K562 (cell line): ENCODE data around the gene ABLIM2. TPM values are rescaled to one million over a fixed set of nuclear protein-coding genes. Genes with fewer than 3 reads are reported as not detected.

Source experiments
- ATF2 ChIP-seq: sonication (generic); formaldehyde crosslinking; IDR thresholded peaks from 2 replicates; pipeline ENCODE4 v1.8.1; 2022; ENCODE audit warnings: missing genetic modification reagents
- BRCA1 ChIP-seq, 2 experiments: fragments of 450-650 bp in 1 of 2; sonication (generic) in 1 of 2; formaldehyde crosslinking in 1 of 2; IDR thresholded peaks; 2 replicates each; pipeline versions ENCODE4 v1.5.0 to v1.6.1; 2017 to 2020; ENCODE audit warnings: mild to moderate bottlenecking in 1 of 2, missing genetic modification reagents in 1 of 2
- CUX1 ChIP-seq: fragments of 200-800 bp; sonication (Bioruptor generic); IDR thresholded peaks from 2 replicates; pipeline ENCODE4 v1.6.1; 2016; ENCODE audit warnings: missing genetic modification characterization, missing compliant biosample characterization
- ELF4 ChIP-seq: fragments of 450-650 bp; formaldehyde crosslinking; IDR thresholded peaks from 2 replicates; pipeline ENCODE4 v1.4.0; 2022; ENCODE audit warnings: missing genetic modification characterization
- FOSL1 ChIP-seq: fragments of 200-800 bp; sonication (Bioruptor generic); conservative IDR thresholded peaks from 2 replicates; pipeline ENCODE4 v1.6.1; 2016; ENCODE audit warnings: missing genetic modification characterization, missing compliant biosample characterization
- GTF2A2 ChIP-seq: IDR thresholded peaks from 2 replicates; pipeline ENCODE4 v1.6.1; 2016; ENCODE audit warnings: mild to moderate bottlenecking, missing genetic modification characterization, missing compliant biosample characterization
- IFI16 ChIP-seq: fragments of 250-450 bp; sonication (Bioruptor Pico); IDR thresholded peaks from 2 replicates; pipeline ENCODE4 v2.1.2; 2022; ENCODE audit warnings: mild to moderate bottlenecking, inconsistent platforms
- JUND ChIP-seq, 2 experiments: IDR thresholded peaks; 2 replicates in 1 of 2; 3 replicates in 1 of 2; pipeline ENCODE4 v1.6.1; 2011; ENCODE audit warnings: borderline replicate concordance in 2 of 2, low read depth in 2 of 2, low read length in 2 of 2, improper control_type of control experiment in 1 of 2, missing biosample characterization in 1 of 2, missing genetic modification characterization in 1 of 2, missing genetic modification reagents in 1 of 2
- MEF2A ChIP-seq: IDR thresholded peaks from 2 replicates; pipeline ENCODE4 v1.6.1; 2011; ENCODE audit warnings: low read depth, mild to moderate bottlenecking, low read length, moderate library complexity; ENCODE audit not compliant: control insufficient read depth
- MIER1 ChIP-seq: fragments of 450-650 bp; IDR thresholded peaks from 2 replicates; pipeline ENCODE4 v1.6.1; 2016; ENCODE audit warnings: antibody characterized with exemption, mild to moderate bottlenecking, low read depth
- NFE2L1 ChIP-seq: fragments of 450-650 bp; IDR thresholded peaks from 2 replicates; pipeline ENCODE4 v1.6.1; 2016; ENCODE audit warnings: missing genetic modification characterization, low read depth, mild to moderate bottlenecking, missing compliant biosample characterization, moderate library complexity, borderline replicate concordance
- PCBP1 ChIP-seq: fragments of 200-400 bp; formaldehyde crosslinking; IDR thresholded peaks from 2 replicates; pipeline ENCODE4 v1.6.1; 2018; ENCODE audit warnings: mild to moderate bottlenecking, low read depth, low read length; ENCODE audit not compliant: poor library complexity, severe bottlenecking
- PHB ChIP-seq: fragments of 250-450 bp; sonication (Bioruptor Pico); IDR thresholded peaks from 2 replicates; pipeline ENCODE4 v1.5.0; 2021
- POLR2AphosphoS2 ChIP-seq: IDR thresholded peaks from 2 replicates; pipeline ENCODE4 v1.6.1; 2012; ENCODE audit warnings: low read length, improper control_type of control experiment
- SP1 ChIP-seq: sonication (generic); formaldehyde crosslinking; IDR thresholded peaks from 2 replicates; pipeline ENCODE4 v1.8.1; 2022; ENCODE audit warnings: mild to moderate bottlenecking, missing genetic modification reagents
- UBTF ChIP-seq, 2 experiments: IDR thresholded peaks; 2 replicates each; pipeline ENCODE4 v1.6.1; 2012; ENCODE audit warnings: improper control_type of control experiment in 2 of 2, low read depth in 2 of 2, low read length in 2 of 2, borderline replicate concordance in 1 of 2
- ZC3H8 ChIP-seq: fragments of 450-650 bp; IDR thresholded peaks from 2 replicates; pipeline ENCODE4 v1.6.1; 2017
- ZNF197 ChIP-seq: fragments of 200-800 bp; sonication (Bioruptor generic); IDR thresholded peaks from 2 replicates; pipeline ENCODE4 v1.6.1; 2016; ENCODE audit warnings: low read depth, missing genetic modification characterization, missing compliant biosample characterization
- polyA plus RNA-seq, 8 experiments: library from polyadenylated mRNA; depleted of rRNA in 4 of 8; stranded (reverse) in 5 of 8; unstranded in 3 of 8; fragments of >200 nt; fragmentation: Nextera tagmentation in 2 of 8; fragmentation: Illumina TruSeq in 1 of 8; extraction: Ambion mirVana in 2 of 8; extraction: Trizol in 1 of 8; gene quantifications; 2 replicates each; pipeline versions ENCODE4 v1.2.1 to v1.2.3, GENCODE V29; 2011 to 2014; ENCODE audit warnings: inconsistent platforms in 1 of 8, missing spikeins in 1 of 8
- total RNA-seq, 7 experiments: library from RNA; depleted of rRNA in 6 of 7; stranded (reverse); fragments of >200 nt in 6 of 7; fragmentation: Illumina TruSeq in 2 of 7; extraction: Trizol in 2 of 7; gene quantifications; 2 replicates each; pipeline versions ENCODE4 v1.2.1 to v1.2.3, GENCODE V29; 2011 to 2021; ENCODE audit warnings: low replicate concordance in 1 of 7

Gene ABLIM2
- total and polyA plus RNA-seq, 9 of the 15 experiments (the other 6 are each of a cell fraction or from before 2014, with no cell fraction given) = not detected

- TF ChIP-seq CUX1 (CRISPR knock-in tag) = no peak
- peak; percentile 33; the same call in 1 of the 2 replicates for TF ChIP-seq FOSL1 (tag)
- TF ChIP-seq GTF2A2 (tag) = no peak
- TF ChIP-seq UBTF (IDR thresholded peaks at IDR 0.05; ENCODE audit: borderline replicate concordance in 1 of 2, low read depth in 2 of 2, low read length in 2 of 2) = no peak
- no peak for TF ChIP-seq IFI16
- TF ChIP-seq MEF2A = no peak
- peak; percentile 24; the same call in 1 of the 2 replicates for TF ChIP-seq JUND (IDR thresholded peaks at IDR 0.05; ENCODE audit: borderline replicate concordance, low read depth, low read length)
- TF ChIP-seq JUND (tag; IDR thresholded peaks at IDR 0.05; ENCODE audit: borderline replicate concordance, low read depth, low read length) = peak; percentile 43; the same call in 2 of the 3 replicates
- no peak for TF ChIP-seq MIER1
- no peak for TF ChIP-seq NFE2L1 (tag)
- no peak for TF ChIP-seq ZNF197
- TF ChIP-seq POLR2AphosphoS2 = no peak
- TF ChIP-seq PHB (CRISPR knock-in tag) = no peak
- TF ChIP-seq PCBP1 = no peak
- TF ChIP-seq ELF4 (CRISPR knock-in tag) = no peak
- TF ChIP-seq ZC3H8 = no peak
- no peak for TF ChIP-seq SP1 (CRISPR knock-in tag)
- TF ChIP-seq BRCA1 (IDR thresholded peaks at IDR 0.05) = no peak
- no peak for TF ChIP-seq BRCA1 (CRISPR knock-in tag; IDR thresholded peaks at IDR 0.05)
- TF ChIP-seq ATF2 = no peak
Measured at GRCh38 chr4:8200302-8200975, 41.8 kb upstream of the ABLIM2 start (continued).
